EH (cell line): ENCODE data around the gene C22orf39.
"Not testable (repeated sequence)": the region's sequence is repeated elsewhere in the genome, so short reads cannot be mapped to it uniquely, and the experiment has no call there.

Source experiments
- DNase-seq: peaks from one replicate; pipeline ENCODE4 v3.0.0-alpha.2; 2015; ENCODE audit warnings: low read depth

The C22orf39 gene

GRCh38 chr22:19453718-19454117 is 6.2 kb upstream of the C22orf39 start:
- DNase-seq: no peak

- no peak for DNase-seq
These were observed 4.1 kb upstream of the C22orf39 start for GRCh38 chr22:19451570-19451969.

GRCh38 chr22:19450363-19451175 is 3.1 kb upstream of the C22orf39 start:
- no peak for DNase-seq

GRCh38 chr22:19449422-19449767 is 1.9 kb upstream of the C22orf39 start:
- DNase-seq: no peak

GRCh38 chr22:19448739-19449421 is 1.4 kb upstream of the C22orf39 start:
- no peak for DNase-seq

- DNase-seq: peak; percentile 48
These were observed 631 bp upstream of the C22orf39 start for GRCh38 chr22:19448076-19448607.

- peak; percentile 19 for DNase-seq
These were observed 745 bp downstream of the C22orf39 start for GRCh38 chr22:19446603-19447329.

GRCh38 chr22:19445279-19445982 is 2.1 kb downstream of the C22orf39 start:
- not testable (repeated sequence) for DNase-seq

- DNase-seq: no peak
These were observed 3.8 kb downstream of the C22orf39 start for GRCh38 chr22:19443544-19444211.

GRCh38 chr22:19442166-19442565 is 5.3 kb downstream of the C22orf39 start:
- no peak for DNase-seq

GRCh38 chr22:19440411-19441195 is 6.9 kb downstream of the C22orf39 start:
- DNase-seq: no peak

- no peak for DNase-seq
These were observed 9.2 kb downstream of the C22orf39 start for GRCh38 chr22:19438298-19438697.

- DNase-seq: not testable (repeated sequence)
These were observed 10.9 kb downstream of the C22orf39 start for GRCh38 chr22:19436444-19437161.

GRCh38 chr22:19434829-19435580 is 12.5 kb downstream of the C22orf39 start:
- no peak for DNase-seq

GRCh38 chr22:19434401-19434800 is 13.1 kb downstream of the C22orf39 start:
- no peak for DNase-seq

- DNase-seq: peak; percentile 93
These were observed 15.2 kb downstream of the C22orf39 start, which contains the start of gene MRPL40 for GRCh38 chr22:19432133-19432851. TSS of gene MRPL40 (plus strand) at chr22:19432545. CDS start at chr22:19432555, 10 bp downstream.

- DNase-seq: peak; percentile 75
These were observed 15.8 kb downstream of the C22orf39 start, which contains the start of gene HIRA for GRCh38 chr22:19431649-19432132. TSS of gene HIRA (minus strand) at chr22:19431733. CDS start at chr22:19431476, 257 bp downstream.
